Liver (tissue), 9 donors: ENCODE data around the gene TNFSF15. TPM values are rescaled to one million over a fixed set of nuclear protein-coding genes. Genes with fewer than 3 reads are reported as not detected.

Source experiments
- DNase-seq: peaks from one replicate; pipeline ENCODE4 v3.0.0-alpha.2; 2017; ENCODE audit warnings: low spot score
- H3K27ac ChIP-seq, 2 donors: one replicate each; pipeline ENCODE4 v1.7.0; 2013; ENCODE audit warnings: inconsistent platforms in 2 of 2, low read length in 2 of 2, control low read depth in 1 of 2, low read depth in 1 of 2, mild to moderate bottlenecking in 1 of 2
- H3K27me3 ChIP-seq, 4 donors: one replicate each; pipeline versions ENCODE4 v1.6.1 to v1.7.0; 2013; ENCODE audit warnings: low read length in 3 of 4, inconsistent platforms in 1 of 4, mild to moderate bottlenecking in 1 of 4, moderate library complexity in 1 of 4; ENCODE audit not compliant: control insufficient read depth in 4 of 4, insufficient read depth in 4 of 4
- H3K36me3 ChIP-seq, 4 donors: one replicate each; pipeline versions ENCODE4 v1.6.1 to v1.7.0; 2013; ENCODE audit warnings: low read length in 3 of 4, mild to moderate bottlenecking in 3 of 4, low read depth in 1 of 4, moderate library complexity in 1 of 4; ENCODE audit not compliant: control insufficient read depth in 4 of 4, insufficient read depth in 3 of 4
- H3K4me1 ChIP-seq, 4 donors: one replicate each; pipeline versions ENCODE4 v1.6.1 to v1.7.0; 2013; ENCODE audit warnings: low read length in 3 of 4, mild to moderate bottlenecking in 3 of 4, moderate library complexity in 1 of 4; ENCODE audit not compliant: control insufficient read depth in 4 of 4, insufficient read depth in 4 of 4
- H3K4me3 ChIP-seq, 3 donors: one replicate each; pipeline versions ENCODE4 v1.6.1 to v1.7.0; 2013; ENCODE audit warnings: low read length in 3 of 3, control low read depth in 1 of 3, low read depth in 1 of 3, mild to moderate bottlenecking in 1 of 3
- H3K9ac ChIP-seq, 2 donors: one replicate each; pipeline ENCODE4 v1.7.0; 2013; ENCODE audit warnings: low read length in 2 of 2, mild to moderate bottlenecking in 2 of 2, moderate library complexity in 2 of 2, control low read depth in 1 of 2, low read depth in 1 of 2
- H3K9me3 ChIP-seq, 4 donors: one replicate each; pipeline versions ENCODE4 v1.6.1 to v1.7.0; 2013; ENCODE audit warnings: low read length in 3 of 4; ENCODE audit not compliant: control insufficient read depth in 4 of 4
- FOXA2 ChIP-seq: IDR thresholded peaks from 2 replicates; pipeline ENCODE4 v1.6.1; 2016; ENCODE audit warnings: antibody characterized with exemption
- GABPA ChIP-seq, 2 donors: IDR thresholded peaks in 1 of 2; conservative IDR thresholded peaks in 1 of 2; 2 replicates each; pipeline ENCODE4 v1.6.1; 2016; ENCODE audit warnings: antibody characterized with exemption in 2 of 2, mild to moderate bottlenecking in 1 of 2, moderate library complexity in 1 of 2
- HNF4G ChIP-seq: IDR thresholded peaks from 2 replicates; pipeline ENCODE4 v1.6.1; 2016; ENCODE audit warnings: antibody characterized with exemption
- JUND ChIP-seq, 2 donors: IDR thresholded peaks; 2 replicates each; pipeline ENCODE4 v1.6.1; 2016; ENCODE audit warnings: antibody characterized with exemption in 2 of 2
- NR2F2 ChIP-seq: IDR thresholded peaks from 2 replicates; pipeline ENCODE4 v1.6.1; 2016; ENCODE audit warnings: antibody characterized with exemption
- RAD21 ChIP-seq, 2 donors: IDR thresholded peaks; 2 replicates each; pipeline ENCODE4 v1.6.1; 2016; ENCODE audit warnings: antibody characterized with exemption in 2 of 2, mild to moderate bottlenecking in 2 of 2
- REST ChIP-seq: IDR thresholded peaks from 2 replicates; pipeline ENCODE4 v1.6.1; 2016; ENCODE audit warnings: antibody characterized with exemption, mild to moderate bottlenecking
- RXRA ChIP-seq, 2 donors: IDR thresholded peaks; 2 replicates each; pipeline ENCODE4 v1.6.1; 2017 to 2018; ENCODE audit warnings: antibody characterized with exemption in 2 of 2, mild to moderate bottlenecking in 1 of 2
- SP1 ChIP-seq: IDR thresholded peaks from 2 replicates; pipeline ENCODE4 v1.6.1; 2018; ENCODE audit warnings: antibody characterized with exemption, mild to moderate bottlenecking
- YY1 ChIP-seq: IDR thresholded peaks from 2 replicates; pipeline ENCODE4 v1.6.1; 2016; ENCODE audit warnings: antibody characterized with exemption, mild to moderate bottlenecking
- ZBTB33 ChIP-seq: IDR thresholded peaks from 2 replicates; pipeline ENCODE4 v1.6.1; 2016; ENCODE audit warnings: antibody characterized with exemption
- WGBS: extraction: QIAGEN DNeasy Blood & Tissue Kit; methylation state at CpG from one replicate; pipeline ENCODE4 v1.1.7; 2013; 5-methylcytosine and 5-hydroxymethylcytosine counted together
- polyA plus RNA-seq, 2 donors: library from polyadenylated mRNA; stranded (reverse) in 1 of 2; unstranded in 1 of 2; fragments of 200-250 nt in 1 of 2; fragments of >200 nt in 1 of 2; fragmentation: Nextera tagmentation in 1 of 2; extraction: Ambion mirVana in 1 of 2; gene quantifications; one replicate each; pipeline versions ENCODE4 v1.2.1 to v1.2.3, GENCODE V29; 2013 to 2015
- total RNA-seq, 2 donors: library from RNA; depleted of rRNA; stranded (reverse); fragments of >200 nt; gene quantifications; one replicate each; pipeline ENCODE4 v1.2.3, GENCODE V29; 2014
- TF ChIP-seq, protein P1 (sequence below): IDR thresholded peaks from 2 replicates; pipeline ENCODE4 v1.6.1; 2016; ENCODE audit warnings: antibody characterized with exemption
- TF ChIP-seq, protein P2 (sequence below): fragments of 150-350 bp; IDR thresholded peaks from 2 replicates; pipeline ENCODE4 v1.5.1; 2017; ENCODE audit warnings: improper control_type of control experiment, low read depth, low read length; ENCODE audit not compliant: missing input control
- donor health status: healthy.
- donor health status: healthy.
- donor health status: healthy.
- donor health status: healthy.
- donor health status: healthy.

TNFSF15 gene
- total and polyA plus RNA-seq, 4 donors = 0.01 to 0.42 (median 0.08) TPM; not detected in 1

DNA sequence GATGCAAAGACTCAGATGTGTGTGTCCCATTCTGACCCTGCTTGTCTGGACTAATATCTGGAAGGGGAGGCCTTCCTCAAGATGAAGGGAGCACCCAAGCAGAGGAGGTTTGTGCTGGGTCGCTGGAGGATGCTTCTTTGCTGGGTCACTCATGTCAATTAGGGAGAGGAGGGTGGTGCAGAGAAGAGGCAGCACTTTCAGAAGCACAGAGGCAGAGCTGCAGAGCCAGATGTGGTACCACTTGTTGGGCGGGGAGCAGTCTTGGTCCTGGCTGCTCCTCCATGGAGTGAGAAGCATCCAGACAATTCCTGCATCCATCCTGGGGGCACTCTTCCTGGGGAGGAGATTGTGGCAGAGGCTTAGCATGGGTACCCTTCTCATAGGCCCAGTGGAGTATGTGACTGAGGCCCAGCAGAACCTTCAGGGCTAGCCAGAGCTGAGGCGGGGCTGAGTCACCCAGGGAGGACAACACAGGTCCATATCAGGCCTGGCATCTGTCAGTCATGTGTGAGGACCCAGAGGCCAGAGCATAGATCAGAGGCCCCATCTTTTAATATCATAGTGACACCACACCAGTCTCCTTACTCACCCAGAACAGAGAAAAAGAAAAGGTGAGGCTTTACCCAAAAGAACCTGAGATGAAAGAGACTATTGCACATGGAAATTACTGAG lies 59.8 kb downstream of the TNFSF15 start:
- H3K9me3 ChIP-seq = no peaks in the 10 kb centered on the region
- peaks cover 0 to 5% (median 4%) of the 10 kb centered on the region in 4 donors for H3K4me1 ChIP-seq
- no peak overlapping the region for H3K27ac ChIP-seq
- H3K9ac ChIP-seq = no peak overlapping the region
- no peak for TF ChIP-seq REST
- TF ChIP-seq, protein P1, sequence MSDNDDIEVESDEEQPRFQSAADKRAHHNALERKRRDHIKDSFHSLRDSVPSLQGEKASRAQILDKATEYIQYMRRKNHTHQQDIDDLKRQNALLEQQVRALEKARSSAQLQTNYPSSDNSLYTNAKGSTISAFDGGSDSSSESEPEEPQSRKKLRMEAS = no peak
- TF ChIP-seq, protein P2, sequence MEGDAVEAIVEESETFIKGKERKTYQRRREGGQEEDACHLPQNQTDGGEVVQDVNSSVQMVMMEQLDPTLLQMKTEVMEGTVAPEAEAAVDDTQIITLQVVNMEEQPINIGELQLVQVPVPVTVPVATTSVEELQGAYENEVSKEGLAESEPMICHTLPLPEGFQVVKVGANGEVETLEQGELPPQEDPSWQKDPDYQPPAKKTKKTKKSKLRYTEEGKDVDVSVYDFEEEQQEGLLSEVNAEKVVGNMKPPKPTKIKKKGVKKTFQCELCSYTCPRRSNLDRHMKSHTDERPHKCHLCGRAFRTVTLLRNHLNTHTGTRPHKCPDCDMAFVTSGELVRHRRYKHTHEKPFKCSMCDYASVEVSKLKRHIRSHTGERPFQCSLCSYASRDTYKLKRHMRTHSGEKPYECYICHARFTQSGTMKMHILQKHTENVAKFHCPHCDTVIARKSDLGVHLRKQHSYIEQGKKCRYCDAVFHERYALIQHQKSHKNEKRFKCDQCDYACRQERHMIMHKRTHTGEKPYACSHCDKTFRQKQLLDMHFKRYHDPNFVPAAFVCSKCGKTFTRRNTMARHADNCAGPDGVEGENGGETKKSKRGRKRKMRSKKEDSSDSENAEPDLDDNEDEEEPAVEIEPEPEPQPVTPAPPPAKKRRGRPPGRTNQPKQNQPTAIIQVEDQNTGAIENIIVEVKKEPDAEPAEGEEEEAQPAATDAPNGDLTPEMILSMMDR = no peak
- TF ChIP-seq YY1 = no peak
- no peak for TF ChIP-seq GABPA (IDR thresholded peaks at IDR 0.05 in 1 of 2, conservative IDR thresholded peaks at IDR 0.05 in 1 of 2)
- no peak for TF ChIP-seq RXRA (IDR thresholded peaks at IDR 0.05)
- no peaks in the 10 kb centered on the region for H3K27me3 ChIP-seq
- 90% methylated on average over 3 of the region's 3 CpGs for WGBS
- no peaks in the 10 kb centered on the region for H3K36me3 ChIP-seq
- DNase-seq = no peak
- no peak overlapping the region for H3K4me3 ChIP-seq

DNA sequence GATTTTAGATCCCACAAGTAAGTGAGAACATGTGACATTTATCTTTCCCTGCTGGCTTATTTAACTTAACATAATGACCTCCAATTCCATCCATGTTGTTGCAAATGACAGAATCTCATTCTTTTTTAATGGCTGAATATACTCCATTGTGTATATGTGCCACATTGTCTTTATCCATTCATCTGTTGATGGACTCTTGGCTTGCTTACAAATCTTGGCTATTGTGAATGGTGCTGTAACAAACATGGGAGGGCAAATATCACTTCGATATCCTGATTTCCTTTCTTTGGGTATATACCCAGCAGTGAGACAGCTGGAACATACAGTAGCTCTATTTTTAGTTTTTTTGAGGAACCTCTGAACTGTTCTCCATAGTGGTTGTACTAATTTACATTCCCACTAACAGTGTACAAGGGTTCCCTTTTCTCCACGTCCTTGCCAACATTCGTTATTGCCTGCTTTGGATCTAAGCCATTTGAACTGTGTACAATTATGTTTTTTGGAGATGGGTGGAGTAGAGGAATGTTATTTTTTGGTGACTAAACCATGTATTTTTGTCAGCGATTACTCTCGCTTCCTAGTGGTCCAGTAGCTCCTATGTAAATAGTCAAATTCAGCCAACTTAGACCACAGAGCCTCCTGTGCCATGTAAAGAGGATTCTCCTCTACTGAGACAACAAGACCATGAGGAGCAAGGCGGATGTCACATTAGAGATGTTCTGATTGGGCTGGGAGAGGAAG lies 60.6 kb downstream of the TNFSF15 start:
- peaks cover 0 to 5% (median 4%) of the 10 kb centered on the region in 4 donors for H3K4me1 ChIP-seq
- H3K27me3 ChIP-seq = no peaks in the 10 kb centered on the region
- H3K9me3 ChIP-seq = no peaks in the 10 kb centered on the region
- WGBS = 75% methylated on average over 6 of the region's 6 CpGs
- no peak overlapping the region for H3K4me3 ChIP-seq
- no peaks in the 10 kb centered on the region for H3K36me3 ChIP-seq
- no peak overlapping the region for H3K27ac ChIP-seq
- TF ChIP-seq RAD21 (IDR thresholded peaks at IDR 0.05) (no peak), SP1 (no peak), FOXA2 (no peak), NR2F2 (no peak), GABPA (IDR thresholded peaks at IDR 0.05 in 1 of 2, conservative IDR thresholded peaks at IDR 0.05 in 1 of 2) (no peak), JUND (IDR thresholded peaks at IDR 0.05) (no peak), HNF4G (no peak), ZBTB33 (no peak)
- TF ChIP-seq, protein P2 = no peak
- TF ChIP-seq, protein P1 = no peak
- no peak for DNase-seq
- H3K9ac ChIP-seq = no peak overlapping the region
